ENCODE data around the gene TOLLIP. TPM values are rescaled to one million over a fixed set of nuclear protein-coding genes. Genes with fewer than 3 reads are reported as not detected.

Gene TOLLIP
- total RNA-seq, 1 donor from 2014 or later: 71.6 TPM

DNA sequence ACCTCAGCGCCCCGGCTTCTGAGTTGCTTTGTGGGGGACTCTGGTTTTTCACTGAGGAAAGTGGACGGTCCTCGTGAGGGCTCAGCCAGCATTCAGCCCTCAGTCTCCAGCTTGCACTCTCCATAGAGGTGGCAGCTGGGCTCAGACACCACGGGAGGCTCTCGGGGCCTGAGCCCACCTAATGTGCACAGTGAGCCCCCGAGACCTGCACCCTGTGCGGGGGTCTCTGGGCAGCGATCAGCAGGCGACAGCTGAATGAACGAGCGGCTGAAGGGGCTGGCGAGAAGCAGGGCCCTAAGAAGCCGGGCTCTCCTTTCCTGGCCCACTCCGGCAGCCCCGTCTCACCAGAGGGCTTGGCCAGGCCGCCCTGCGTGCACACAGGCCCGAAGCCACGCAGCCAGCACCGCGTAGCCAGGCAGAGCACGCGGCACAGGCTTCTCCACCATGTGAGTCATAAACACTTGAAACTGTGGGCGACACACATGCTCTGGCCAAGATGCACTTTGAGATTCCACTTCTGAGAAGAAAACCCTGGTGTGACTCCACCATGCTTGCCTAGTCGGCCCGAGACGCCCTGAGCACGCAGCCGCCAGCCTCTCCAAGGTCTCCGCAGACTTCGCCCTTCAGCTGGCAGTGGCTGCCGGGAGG lies 28.0 kb downstream of the TOLLIP start:
- TF ChIP-seq, protein P1, sequence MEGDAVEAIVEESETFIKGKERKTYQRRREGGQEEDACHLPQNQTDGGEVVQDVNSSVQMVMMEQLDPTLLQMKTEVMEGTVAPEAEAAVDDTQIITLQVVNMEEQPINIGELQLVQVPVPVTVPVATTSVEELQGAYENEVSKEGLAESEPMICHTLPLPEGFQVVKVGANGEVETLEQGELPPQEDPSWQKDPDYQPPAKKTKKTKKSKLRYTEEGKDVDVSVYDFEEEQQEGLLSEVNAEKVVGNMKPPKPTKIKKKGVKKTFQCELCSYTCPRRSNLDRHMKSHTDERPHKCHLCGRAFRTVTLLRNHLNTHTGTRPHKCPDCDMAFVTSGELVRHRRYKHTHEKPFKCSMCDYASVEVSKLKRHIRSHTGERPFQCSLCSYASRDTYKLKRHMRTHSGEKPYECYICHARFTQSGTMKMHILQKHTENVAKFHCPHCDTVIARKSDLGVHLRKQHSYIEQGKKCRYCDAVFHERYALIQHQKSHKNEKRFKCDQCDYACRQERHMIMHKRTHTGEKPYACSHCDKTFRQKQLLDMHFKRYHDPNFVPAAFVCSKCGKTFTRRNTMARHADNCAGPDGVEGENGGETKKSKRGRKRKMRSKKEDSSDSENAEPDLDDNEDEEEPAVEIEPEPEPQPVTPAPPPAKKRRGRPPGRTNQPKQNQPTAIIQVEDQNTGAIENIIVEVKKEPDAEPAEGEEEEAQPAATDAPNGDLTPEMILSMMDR (IDR thresholded peaks at IDR 0.05): no peak
- H3K4me3 Mint-ChIP-seq (ENCODE audit: unreplicated experiment): no peak overlapping the region
- H3K36me3 Mint-ChIP-seq (ENCODE audit: unreplicated experiment): peaks cover 21% of the 10 kb centered on the region
- DNase-seq (ENCODE audit: extremely low spot score, unreplicated experiment): no peak
- H3K4me1 Mint-ChIP-seq (ENCODE audit: unreplicated experiment): peaks cover 5% of the 10 kb centered on the region
- H3K9me3 Mint-ChIP-seq (ENCODE audit: unreplicated experiment): no peaks in the 10 kb centered on the region
- peak overlapping the region; percentile 73 for H3K27ac Mint-ChIP-seq (ENCODE audit: unreplicated experiment)
- H3K27me3 Mint-ChIP-seq (ENCODE audit: unreplicated experiment): no peaks in the 10 kb centered on the region

DNA sequence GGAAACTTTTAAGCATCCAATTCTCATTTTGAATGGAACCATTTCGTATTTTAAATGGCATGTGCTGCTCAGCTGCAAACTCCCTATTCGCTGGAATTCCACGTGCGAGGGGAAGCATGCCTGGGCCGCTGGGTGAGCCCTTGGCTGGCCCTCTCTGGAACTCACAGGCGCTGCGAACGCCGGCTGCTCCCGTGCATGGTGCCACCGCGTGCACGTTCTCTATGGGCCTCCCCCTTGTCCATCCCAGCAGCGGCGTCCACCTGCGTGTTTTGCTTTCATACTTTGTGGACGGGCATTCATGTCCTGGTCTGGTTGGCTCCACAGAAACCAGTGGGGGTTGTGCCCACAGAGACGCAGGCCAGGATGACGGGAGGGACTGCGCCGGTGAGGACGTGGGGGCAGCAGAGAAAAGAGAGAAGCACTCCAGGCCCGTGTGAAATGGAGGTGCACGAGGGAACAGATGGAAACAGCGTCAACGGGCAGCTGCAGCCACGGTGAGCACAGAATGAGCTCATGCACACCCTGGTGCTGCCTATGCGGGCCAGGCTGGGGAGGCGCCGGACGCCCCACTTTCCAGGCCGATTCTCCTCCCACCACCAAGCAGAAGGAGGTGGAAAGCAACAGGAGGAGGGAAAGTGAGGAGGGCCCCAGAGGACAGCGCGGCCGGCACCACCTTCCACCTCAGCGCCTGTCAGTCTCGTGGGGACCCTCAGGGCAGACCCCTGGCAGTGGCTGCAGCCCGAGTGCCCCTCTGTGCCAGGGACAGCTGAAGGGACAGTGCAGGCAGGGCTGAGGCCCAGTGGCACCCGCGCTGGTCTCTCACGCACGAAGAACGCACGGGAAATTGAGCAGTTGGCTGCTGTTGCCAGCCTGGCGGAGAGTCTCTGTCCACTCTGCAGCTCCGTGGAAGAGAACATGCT lies 29.1 kb downstream of the TOLLIP start:
- TF ChIP-seq, protein P1 (IDR thresholded peaks at IDR 0.05): no peak
- no peaks in the 10 kb centered on the region for H3K9me3 Mint-ChIP-seq (ENCODE audit: unreplicated experiment)
- no peak overlapping the region for H3K4me3 Mint-ChIP-seq (ENCODE audit: unreplicated experiment)
- no peaks in the 10 kb centered on the region for H3K27me3 Mint-ChIP-seq (ENCODE audit: unreplicated experiment)
- H3K27ac Mint-ChIP-seq (ENCODE audit: unreplicated experiment): no peak overlapping the region
- H3K4me1 Mint-ChIP-seq (ENCODE audit: unreplicated experiment): peaks cover 5% of the 10 kb centered on the region
- peaks cover 25% of the 10 kb centered on the region for H3K36me3 Mint-ChIP-seq (ENCODE audit: unreplicated experiment)
- DNase-seq (ENCODE audit: extremely low spot score, unreplicated experiment): no peak

DNA sequence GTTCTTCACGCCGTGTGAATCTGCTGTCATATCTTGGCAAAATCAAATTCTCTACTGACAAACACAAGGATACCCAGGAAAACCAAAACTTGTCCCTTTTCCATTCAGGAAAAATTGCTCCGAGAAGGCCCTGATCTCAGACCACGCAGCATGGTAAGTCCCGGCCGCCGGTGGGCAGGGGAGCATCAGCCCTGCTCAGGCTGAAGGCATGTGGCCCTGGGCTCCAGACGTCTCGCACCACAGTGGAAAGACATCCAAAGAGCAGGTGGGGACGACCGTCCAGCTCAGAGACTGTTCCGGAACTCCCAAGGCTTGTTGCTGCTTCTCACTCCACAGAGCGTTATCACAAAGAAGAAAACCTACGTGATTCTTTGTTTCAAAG lies 29.8 kb downstream of the TOLLIP start:
- Mint-ChIP-seq H3K4me1 (ENCODE audit: unreplicated experiment) (peaks cover 5% of the 10 kb centered on the region), H3K4me3 (ENCODE audit: unreplicated experiment) (no peak overlapping the region), H3K27ac (ENCODE audit: unreplicated experiment) (no peak overlapping the region), H3K9me3 (ENCODE audit: unreplicated experiment) (no peaks in the 10 kb centered on the region), H3K36me3 (ENCODE audit: unreplicated experiment) (peaks cover 21% of the 10 kb centered on the region), H3K27me3 (ENCODE audit: unreplicated experiment) (no peaks in the 10 kb centered on the region)
- TF ChIP-seq, protein P1 (IDR thresholded peaks at IDR 0.05): no peak
- no peak for DNase-seq (ENCODE audit: extremely low spot score, unreplicated experiment)

DNA sequence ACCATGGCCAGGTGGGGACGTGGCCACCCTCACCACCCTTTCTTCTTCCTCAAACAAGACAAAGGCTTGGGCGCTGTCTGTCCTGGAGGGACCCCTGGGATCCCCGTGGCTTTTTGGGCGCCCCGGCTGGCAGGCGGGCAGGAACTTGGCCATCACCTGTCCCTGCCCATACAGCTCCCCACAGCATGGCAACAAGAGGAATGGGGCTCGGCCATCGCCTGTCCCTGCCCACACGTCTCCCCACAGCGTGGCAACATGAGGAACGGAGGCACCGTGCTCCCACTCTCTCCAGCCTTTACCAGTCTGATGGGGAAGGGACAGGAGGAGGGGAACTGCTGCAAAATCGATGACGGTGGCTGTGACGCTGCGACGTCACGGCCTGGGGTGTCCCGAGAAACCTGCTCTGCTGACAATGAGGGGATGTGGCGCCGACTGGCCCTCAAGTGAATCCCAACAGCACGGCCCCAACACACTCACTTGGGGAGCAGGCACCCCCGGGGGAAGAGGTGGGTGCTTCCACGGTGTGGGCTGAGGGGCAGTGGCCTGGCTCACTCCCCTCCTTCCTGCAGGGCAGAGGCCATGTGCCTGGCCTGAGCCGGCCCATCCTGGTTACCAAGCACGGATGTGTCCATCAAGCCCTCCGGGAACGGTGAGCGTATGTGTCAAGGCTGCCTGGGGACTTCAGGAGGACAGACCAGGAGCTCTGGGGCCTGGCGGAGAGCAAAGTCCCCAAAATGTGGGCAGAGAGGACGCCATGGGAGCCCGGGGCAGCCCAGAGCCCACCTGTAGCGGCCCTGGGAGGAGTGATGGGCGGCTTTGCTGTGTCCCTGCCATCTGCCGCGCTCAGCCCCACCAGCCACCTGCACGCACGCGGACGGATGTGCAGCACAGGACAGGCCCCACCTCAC lies 30.4 kb downstream of the TOLLIP start:
- no peak overlapping the region for H3K27ac Mint-ChIP-seq (ENCODE audit: unreplicated experiment)
- no peaks in the 10 kb centered on the region for H3K27me3 Mint-ChIP-seq (ENCODE audit: unreplicated experiment)
- TF ChIP-seq, protein P1 (IDR thresholded peaks at IDR 0.05): no peak
- H3K36me3 Mint-ChIP-seq (ENCODE audit: unreplicated experiment): peaks cover 21% of the 10 kb centered on the region
- no peak overlapping the region for H3K4me3 Mint-ChIP-seq (ENCODE audit: unreplicated experiment)
- no peaks in the 10 kb centered on the region for H3K9me3 Mint-ChIP-seq (ENCODE audit: unreplicated experiment)
- DNase-seq (ENCODE audit: extremely low spot score, unreplicated experiment): no peak
- H3K4me1 Mint-ChIP-seq (ENCODE audit: unreplicated experiment): peaks cover 5% of the 10 kb centered on the region

Measured in osteocyte (in vitro differentiated cells).